ENCODE results near the gene LIG1. TPM values are rescaled to one million over a fixed set of nuclear protein-coding genes. Genes with fewer than 3 reads are reported as not detected.

LIG1 gene
- total and polyA plus RNA-seq, 2 experiments from 2014 or later, result 79.3 to 96.9 TPM

DNA sequence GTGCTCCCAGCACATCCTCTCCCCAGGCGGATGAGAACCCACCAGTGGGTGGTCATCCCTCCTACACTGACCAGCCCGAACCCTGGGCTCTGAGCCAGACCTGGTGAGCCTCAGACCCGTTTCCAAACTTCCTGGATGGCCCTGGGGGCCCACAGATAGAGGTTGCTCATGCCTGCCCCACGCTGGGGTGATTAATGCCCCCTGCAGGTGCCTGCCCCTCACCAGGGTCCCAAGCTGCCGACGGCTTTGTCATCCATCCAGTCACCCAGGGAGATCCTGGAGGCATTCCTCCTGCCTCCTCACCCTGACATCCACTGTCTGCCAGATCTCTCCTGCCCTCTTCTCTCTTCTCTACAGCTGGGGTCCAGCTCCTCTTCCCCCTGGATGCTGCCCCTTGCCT is 31.1 kb downstream of the LIG1 start (continued):
- TF ChIP-seq, protein P1, sequence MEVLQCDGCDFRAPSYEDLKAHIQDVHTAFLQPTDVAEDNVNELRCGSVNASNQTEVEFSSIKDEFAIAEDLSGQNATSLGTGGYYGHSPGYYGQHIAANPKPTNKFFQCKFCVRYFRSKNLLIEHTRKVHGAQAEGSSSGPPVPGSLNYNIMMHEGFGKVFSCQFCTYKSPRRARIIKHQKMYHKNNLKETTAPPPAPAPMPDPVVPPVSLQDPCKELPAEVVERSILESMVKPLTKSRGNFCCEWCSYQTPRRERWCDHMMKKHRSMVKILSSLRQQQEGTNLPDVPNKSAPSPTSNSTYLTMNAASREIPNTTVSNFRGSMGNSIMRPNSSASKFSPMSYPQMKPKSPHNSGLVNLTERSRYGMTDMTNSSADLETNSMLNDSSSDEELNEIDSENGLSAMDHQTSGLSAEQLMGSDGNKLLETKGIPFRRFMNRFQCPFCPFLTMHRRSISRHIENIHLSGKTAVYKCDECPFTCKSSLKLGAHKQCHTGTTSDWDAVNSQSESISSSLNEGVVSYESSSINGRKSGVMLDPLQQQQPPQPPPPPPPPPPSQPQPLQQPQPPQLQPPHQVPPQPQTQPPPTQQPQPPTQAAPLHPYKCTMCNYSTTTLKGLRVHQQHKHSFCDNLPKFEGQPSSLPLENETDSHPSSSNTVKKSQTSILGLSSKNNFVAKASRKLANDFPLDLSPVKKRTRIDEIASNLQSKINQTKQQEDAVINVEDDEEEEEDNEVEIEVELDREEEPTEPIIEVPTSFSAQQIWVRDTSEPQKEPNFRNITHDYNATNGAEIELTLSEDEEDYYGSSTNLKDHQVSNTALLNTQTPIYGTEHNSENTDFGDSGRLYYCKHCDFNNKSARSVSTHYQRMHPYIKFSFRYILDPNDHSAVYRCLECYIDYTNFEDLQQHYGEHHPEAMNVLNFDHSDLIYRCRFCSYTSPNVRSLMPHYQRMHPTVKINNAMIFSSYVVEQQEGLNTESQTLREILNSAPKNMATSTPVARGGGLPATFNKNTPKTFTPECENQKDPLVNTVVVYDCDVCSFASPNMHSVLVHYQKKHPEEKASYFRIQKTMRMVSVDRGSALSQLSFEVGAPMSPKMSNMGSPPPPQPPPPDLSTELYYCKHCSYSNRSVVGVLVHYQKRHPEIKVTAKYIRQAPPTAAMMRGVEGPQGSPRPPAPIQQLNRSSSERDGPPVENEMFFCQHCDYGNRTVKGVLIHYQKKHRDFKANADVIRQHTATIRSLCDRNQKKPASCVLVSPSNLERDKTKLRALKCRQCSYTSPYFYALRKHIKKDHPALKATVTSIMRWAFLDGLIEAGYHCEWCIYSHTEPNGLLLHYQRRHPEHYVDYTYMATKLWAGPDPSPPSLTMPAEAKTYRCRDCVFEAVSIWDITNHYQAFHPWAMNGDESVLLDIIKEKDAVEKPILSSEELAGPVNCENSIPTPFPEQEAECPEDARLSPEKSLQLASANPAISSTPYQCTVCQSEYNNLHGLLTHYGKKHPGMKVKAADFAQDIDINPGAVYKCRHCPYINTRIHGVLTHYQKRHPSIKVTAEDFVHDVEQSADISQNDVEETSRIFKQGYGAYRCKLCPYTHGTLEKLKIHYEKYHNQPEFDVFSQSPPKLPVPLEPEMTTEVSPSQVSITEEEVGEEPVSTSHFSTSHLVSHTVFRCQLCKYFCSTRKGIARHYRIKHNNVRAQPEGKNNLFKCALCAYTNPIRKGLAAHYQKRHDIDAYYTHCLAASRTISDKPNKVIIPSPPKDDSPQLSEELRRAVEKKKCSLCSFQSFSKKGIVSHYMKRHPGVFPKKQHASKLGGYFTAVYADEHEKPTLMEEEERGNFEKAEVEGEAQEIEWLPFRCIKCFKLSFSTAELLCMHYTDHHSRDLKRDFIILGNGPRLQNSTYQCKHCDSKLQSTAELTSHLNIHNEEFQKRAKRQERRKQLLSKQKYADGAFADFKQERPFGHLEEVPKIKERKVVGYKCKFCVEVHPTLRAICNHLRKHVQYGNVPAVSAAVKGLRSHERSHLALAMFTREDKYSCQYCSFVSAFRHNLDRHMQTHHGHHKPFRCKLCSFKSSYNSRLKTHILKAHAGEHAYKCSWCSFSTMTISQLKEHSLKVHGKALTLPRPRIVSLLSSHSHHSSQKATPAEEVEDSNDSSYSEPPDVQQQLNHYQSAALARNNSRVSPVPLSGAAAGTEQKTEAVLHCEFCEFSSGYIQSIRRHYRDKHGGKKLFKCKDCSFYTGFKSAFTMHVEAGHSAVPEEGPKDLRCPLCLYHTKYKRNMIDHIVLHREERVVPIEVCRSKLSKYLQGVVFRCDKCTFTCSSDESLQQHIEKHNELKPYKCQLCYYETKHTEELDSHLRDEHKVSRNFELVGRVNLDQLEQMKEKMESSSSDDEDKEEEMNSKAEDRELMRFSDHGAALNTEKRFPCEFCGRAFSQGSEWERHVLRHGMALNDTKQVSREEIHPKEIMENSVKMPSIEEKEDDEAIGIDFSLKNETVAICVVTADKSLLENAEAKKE (CRISPR knock-in tag; IDR thresholded peaks at IDR 0.05), result no peak
- TF ChIP-seq, protein P2, sequence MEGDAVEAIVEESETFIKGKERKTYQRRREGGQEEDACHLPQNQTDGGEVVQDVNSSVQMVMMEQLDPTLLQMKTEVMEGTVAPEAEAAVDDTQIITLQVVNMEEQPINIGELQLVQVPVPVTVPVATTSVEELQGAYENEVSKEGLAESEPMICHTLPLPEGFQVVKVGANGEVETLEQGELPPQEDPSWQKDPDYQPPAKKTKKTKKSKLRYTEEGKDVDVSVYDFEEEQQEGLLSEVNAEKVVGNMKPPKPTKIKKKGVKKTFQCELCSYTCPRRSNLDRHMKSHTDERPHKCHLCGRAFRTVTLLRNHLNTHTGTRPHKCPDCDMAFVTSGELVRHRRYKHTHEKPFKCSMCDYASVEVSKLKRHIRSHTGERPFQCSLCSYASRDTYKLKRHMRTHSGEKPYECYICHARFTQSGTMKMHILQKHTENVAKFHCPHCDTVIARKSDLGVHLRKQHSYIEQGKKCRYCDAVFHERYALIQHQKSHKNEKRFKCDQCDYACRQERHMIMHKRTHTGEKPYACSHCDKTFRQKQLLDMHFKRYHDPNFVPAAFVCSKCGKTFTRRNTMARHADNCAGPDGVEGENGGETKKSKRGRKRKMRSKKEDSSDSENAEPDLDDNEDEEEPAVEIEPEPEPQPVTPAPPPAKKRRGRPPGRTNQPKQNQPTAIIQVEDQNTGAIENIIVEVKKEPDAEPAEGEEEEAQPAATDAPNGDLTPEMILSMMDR (conservative IDR thresholded peaks at IDR 0.05; ENCODE audit: low read depth in 2 of 2), result no peak
- TF ChIP-seq STAT1 (IDR thresholded peaks at IDR 0.05; ENCODE audit: unreplicated experiment), result no peak
- no peak for TF ChIP-seq NANOG (IDR thresholded peaks at IDR 0.05; ENCODE audit: borderline replicate concordance)
- TF ChIP-seq, protein P3, sequence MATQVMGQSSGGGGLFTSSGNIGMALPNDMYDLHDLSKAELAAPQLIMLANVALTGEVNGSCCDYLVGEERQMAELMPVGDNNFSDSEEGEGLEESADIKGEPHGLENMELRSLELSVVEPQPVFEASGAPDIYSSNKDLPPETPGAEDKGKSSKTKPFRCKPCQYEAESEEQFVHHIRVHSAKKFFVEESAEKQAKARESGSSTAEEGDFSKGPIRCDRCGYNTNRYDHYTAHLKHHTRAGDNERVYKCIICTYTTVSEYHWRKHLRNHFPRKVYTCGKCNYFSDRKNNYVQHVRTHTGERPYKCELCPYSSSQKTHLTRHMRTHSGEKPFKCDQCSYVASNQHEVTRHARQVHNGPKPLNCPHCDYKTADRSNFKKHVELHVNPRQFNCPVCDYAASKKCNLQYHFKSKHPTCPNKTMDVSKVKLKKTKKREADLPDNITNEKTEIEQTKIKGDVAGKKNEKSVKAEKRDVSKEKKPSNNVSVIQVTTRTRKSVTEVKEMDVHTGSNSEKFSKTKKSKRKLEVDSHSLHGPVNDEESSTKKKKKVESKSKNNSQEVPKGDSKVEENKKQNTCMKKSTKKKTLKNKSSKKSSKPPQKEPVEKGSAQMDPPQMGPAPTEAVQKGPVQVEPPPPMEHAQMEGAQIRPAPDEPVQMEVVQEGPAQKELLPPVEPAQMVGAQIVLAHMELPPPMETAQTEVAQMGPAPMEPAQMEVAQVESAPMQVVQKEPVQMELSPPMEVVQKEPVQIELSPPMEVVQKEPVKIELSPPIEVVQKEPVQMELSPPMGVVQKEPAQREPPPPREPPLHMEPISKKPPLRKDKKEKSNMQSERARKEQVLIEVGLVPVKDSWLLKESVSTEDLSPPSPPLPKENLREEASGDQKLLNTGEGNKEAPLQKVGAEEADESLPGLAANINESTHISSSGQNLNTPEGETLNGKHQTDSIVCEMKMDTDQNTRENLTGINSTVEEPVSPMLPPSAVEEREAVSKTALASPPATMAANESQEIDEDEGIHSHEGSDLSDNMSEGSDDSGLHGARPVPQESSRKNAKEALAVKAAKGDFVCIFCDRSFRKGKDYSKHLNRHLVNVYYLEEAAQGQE (IDR thresholded peaks at IDR 0.05; ENCODE audit: unreplicated experiment), result no peak
- no peak for TF ChIP-seq EZH2 (IDR thresholded peaks at IDR 0.05; ENCODE audit: low read depth, unreplicated experiment)
